Spinal cord (tissue), 10 donors: ENCODE results near the gene FAT4. TPM values are rescaled to one million over a fixed set of nuclear protein-coding genes. Genes with fewer than 3 reads are reported as not detected.

Experiments
- DNase-seq, 6 donors: peaks; one replicate each; pipeline versions ENCODE4 v3.0.0 to v3.0.0-alpha.2; 2013 to 2015; ENCODE audit warnings: low spot score in 6 of 6, low read depth in 4 of 6
- H3K27ac ChIP-seq: one replicate; pipeline ENCODE4 v1.5.1; 2013; ENCODE audit warnings: low read depth, low read length, control low read depth
- H3K27me3 ChIP-seq: one replicate; pipeline ENCODE4 v1.6.1; 2013; ENCODE audit warnings: low read length; ENCODE audit not compliant: control insufficient read depth, insufficient read depth
- H3K36me3 ChIP-seq: one replicate; pipeline ENCODE4 v1.6.1; 2013; ENCODE audit warnings: low read length; ENCODE audit not compliant: control insufficient read depth, insufficient read depth
- H3K4me1 ChIP-seq: one replicate; pipeline ENCODE4 v1.6.1; 2013; ENCODE audit warnings: low read length; ENCODE audit not compliant: control insufficient read depth, insufficient read depth
- H3K4me3 ChIP-seq: one replicate; pipeline ENCODE4 v1.5.1; 2013; ENCODE audit warnings: low read depth, low read length, control low read depth
- H3K9me3 ChIP-seq: one replicate; pipeline ENCODE4 v1.6.1; 2013; ENCODE audit warnings: low read length; ENCODE audit not compliant: control insufficient read depth, insufficient read depth
- WGBS: methylation state at CpG from one replicate; pipeline ENCODE4 v1.1.5; 2013; ENCODE audit warnings: missing lambda C conversion rate; ENCODE audit not compliant: insufficient coverage; 5-methylcytosine and 5-hydroxymethylcytosine counted together
- polyA plus RNA-seq, 2 donors: library from polyadenylated mRNA; unstranded; fragments of 120-200 nt; gene quantifications; one replicate each; pipeline ENCODE4 v1.2.1, GENCODE V29; 2013; ENCODE audit not compliant: insufficient read length in 2 of 2
- total RNA-seq, 2 donors: library from RNA; depleted of rRNA in 1 of 2; stranded (reverse); fragments of 120-200 nt in 1 of 2; fragments of >200 nt in 1 of 2; gene quantifications; one replicate each; pipeline versions ENCODE4 v1.2.3 to v1.2.4, GENCODE V29; 2013 to 2014
- donor health status: healthy.

The FAT4 gene
- total and polyA plus RNA-seq, 4 donors: 14.3 to 85.5 (median 45.8) TPM

DNA sequence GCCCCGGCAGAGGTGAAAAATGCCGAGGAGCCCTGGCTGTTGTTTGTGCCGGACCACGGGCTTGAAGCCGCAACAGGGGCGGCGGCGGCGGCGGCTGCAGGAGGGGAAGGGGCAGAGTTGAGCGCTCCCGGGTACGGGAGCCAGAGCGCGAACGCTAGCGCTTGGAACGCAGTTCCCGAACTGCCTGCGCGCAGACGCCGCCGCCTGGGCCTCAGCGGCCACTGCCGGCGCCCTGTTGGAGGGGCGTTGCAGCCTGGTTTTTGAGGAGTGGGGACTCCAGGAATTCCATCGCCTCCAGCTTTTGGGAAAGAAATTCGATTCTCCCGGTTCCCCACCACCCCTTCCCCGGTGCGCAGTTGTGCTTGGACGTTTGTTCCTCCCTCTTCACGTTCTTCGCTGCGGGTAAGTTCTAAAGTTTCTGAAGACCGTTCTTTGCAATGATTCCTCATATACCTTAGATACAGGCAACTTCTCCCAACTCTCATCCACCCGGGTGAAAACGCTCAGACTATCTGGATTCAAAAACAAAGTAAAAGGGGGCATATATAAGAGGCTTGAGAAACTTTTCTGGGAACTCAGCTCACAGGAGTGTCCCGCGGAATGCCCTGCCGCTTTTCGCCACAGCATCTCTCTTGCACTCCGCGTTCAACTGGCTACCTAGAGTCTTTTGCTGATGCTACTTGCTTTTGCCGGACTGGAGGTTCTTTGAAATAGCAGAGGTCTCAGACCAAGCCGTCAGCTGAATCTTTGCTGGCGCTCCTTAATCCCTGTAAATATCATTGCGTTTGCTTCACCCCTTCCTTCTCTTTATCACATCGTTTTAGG, 1.0 kb downstream of the FAT4 start:
- Histone ChIP-seq H3K36me3 (peaks cover 8% of the 10 kb centered on the region), H3K4me3 (peak overlapping the region; percentile 99), H3K27me3 (no peaks in the 10 kb centered on the region), H3K27ac (peak overlapping the region; percentile 96), H3K4me1 (peaks cover 26% of the 10 kb centered on the region), H3K9me3 (no peaks in the 10 kb centered on the region)
- WGBS: under 1% methylated on average over 46 of the region's 51 CpGs
- peak in 3 of 6 donors; percentile 51 to 90 (median 87) for DNase-seq

DNA sequence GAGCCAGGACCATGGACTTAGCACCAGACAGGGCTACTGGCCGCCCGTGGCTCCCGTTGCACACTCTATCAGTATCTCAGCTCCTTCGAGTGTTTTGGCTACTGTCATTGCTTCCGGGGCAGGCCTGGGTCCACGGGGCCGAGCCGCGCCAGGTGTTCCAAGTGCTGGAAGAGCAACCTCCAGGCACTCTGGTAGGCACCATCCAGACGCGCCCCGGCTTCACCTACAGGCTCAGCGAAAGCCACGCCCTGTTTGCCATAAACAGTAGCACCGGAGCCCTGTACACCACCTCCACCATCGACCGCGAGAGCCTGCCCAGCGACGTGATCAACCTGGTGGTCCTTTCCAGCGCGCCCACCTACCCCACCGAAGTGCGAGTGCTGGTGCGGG, 1.6 kb downstream of the FAT4 start:
- H3K27me3 ChIP-seq: no peaks in the 10 kb centered on the region
- DNase-seq: peak in 2 of 6 donors; percentile 52 to 70
- H3K9me3 ChIP-seq: no peaks in the 10 kb centered on the region
- H3K36me3 ChIP-seq: peaks cover 8% of the 10 kb centered on the region
- peak overlapping the region; percentile 96 for H3K27ac ChIP-seq
- peak overlapping the region; percentile 99 for H3K4me3 ChIP-seq
- H3K4me1 ChIP-seq: peaks cover 26% of the 10 kb centered on the region
- under 1% methylated on average over 25 of the region's 25 CpGs for WGBS

DNA sequence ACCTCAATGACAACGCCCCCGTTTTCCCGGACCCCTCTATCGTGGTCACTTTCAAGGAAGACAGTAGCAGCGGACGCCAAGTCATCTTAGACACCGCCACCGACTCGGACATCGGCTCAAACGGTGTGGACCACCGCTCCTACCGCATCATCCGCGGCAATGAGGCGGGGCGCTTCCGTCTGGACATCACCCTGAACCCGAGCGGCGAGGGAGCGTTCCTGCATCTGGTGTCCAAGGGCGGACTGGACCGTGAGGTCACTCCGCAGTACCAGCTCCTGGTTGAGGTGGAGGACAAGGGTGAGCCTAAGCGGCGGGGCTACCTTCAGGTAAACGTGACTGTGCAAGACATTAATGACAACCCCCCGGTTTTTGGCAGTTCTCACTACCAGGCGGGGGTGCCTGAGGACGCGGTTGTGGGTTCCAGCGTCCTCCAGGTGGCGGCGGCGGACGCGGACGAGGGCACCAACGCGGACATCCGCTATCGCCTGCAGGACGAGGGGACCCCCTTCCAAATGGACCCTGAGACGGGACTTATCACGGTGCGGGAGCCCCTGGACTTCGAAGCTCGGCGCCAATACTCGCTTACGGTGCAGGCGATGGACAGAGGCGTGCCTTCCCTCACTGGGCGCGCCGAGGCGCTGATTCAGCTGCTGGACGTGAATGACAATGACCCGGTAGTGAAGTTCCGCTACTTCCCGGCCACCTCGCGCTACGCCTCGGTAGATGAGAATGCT, 2.2 kb downstream of the FAT4 start:
- H3K9me3 ChIP-seq: no peaks in the 10 kb centered on the region
- peak in 3 of 6 donors; percentile 39 to 83 (median 71) for DNase-seq
- no peaks in the 10 kb centered on the region for H3K27me3 ChIP-seq
- peak overlapping the region; percentile 96 for H3K27ac ChIP-seq
- H3K4me3 ChIP-seq: peak overlapping the region; percentile 99
- peaks cover 8% of the 10 kb centered on the region for H3K36me3 ChIP-seq
- under 1% methylated on average over 66 of the region's 66 CpGs for WGBS
- H3K4me1 ChIP-seq: peaks cover 26% of the 10 kb centered on the region

DNA sequence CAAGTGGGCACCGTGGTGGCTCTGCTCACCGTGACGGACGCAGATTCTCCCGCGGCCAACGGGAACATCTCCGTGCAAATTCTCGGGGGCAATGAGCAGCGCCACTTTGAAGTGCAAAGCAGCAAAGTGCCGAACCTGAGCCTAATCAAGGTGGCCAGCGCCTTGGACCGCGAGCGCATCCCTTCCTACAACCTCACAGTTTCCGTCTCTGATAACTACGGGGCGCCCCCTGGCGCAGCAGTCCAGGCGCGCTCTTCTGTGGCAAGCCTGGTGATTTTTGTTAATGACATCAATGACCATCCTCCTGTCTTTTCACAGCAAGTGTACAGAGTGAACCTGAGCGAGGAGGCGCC, 2.7 kb downstream of the FAT4 start:
- peak overlapping the region; percentile 99 for H3K4me3 ChIP-seq
- peaks cover 8% of the 10 kb centered on the region for H3K36me3 ChIP-seq
- peak overlapping the region; percentile 96 for H3K27ac ChIP-seq
- H3K27me3 ChIP-seq: no peaks in the 10 kb centered on the region
- WGBS: 1% methylated on average over 23 of the region's 23 CpGs
- no peaks in the 10 kb centered on the region for H3K9me3 ChIP-seq
- peak in 3 of 6 donors; percentile 35 to 91 (median 81) for DNase-seq
- H3K4me1 ChIP-seq: peaks cover 26% of the 10 kb centered on the region

DNA sequence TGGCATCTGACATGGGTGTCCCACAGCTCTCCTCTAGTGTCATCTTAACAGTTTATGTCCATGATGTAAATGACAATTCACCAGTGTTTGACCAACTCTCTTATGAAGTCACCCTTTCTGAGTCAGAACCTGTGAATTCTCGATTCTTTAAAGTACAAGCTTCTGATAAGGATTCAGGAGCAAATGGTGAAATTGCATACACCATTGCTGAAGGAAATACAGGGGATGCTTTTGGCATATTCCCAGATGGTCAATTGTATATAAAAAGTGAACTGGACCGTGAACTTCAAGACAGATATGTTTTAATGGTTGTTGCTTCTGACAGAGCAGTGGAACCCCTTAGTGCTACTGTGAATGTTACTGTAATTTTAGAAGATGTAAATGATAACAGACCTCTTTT, 4.6 kb downstream of the FAT4 start:
- WGBS: 63% methylated on average over 1 of the region's 2 CpGs
- H3K4me1 ChIP-seq: peaks cover 23% of the 10 kb centered on the region
- H3K27ac ChIP-seq: no peak overlapping the region
- H3K27me3 ChIP-seq: no peaks in the 10 kb centered on the region
- peak overlapping the region; percentile 11 for H3K4me3 ChIP-seq
- H3K9me3 ChIP-seq: no peaks in the 10 kb centered on the region
- DNase-seq: no peak
- H3K36me3 ChIP-seq: peaks cover 8% of the 10 kb centered on the region

DNA sequence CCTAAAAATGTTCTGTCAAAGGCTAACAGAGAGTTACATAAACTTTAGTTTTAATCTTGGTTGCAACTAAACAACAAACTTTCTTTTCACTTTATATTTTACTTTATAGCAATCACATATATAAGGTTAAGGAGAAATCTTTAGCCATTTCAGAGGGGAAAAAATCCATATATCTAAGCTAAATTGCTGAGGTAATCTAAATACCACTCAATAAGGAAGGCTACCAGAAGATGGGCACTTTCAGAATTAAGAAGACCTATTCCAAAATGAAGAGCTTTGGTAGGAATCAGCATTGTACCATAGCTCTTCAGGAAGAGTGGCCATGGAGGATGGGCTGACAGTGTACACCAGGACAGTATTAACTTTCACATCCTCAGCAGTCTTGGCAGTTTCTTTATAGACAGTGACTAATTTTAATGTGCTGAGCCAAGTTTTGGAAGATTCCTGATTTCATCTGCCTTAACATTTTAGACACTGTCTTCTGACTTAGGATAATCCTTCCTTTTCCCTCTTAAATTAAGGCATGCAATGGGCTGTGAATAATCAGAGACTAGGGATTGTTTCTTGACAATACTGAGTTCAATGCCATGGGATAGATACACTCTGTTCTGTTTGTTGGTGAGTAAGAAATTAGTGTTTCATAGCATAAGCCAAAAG, 7.1 kb downstream of the FAT4 start:
- peak in 2 of 6 donors; percentile 50 to 72 for DNase-seq
- Histone ChIP-seq H3K36me3 (peaks cover 4% of the 10 kb centered on the region), H3K4me3 (peak overlapping the region; percentile 22), H3K27ac (peak overlapping the region; percentile 12), H3K9me3 (no peaks in the 10 kb centered on the region), H3K27me3 (no peaks in the 10 kb centered on the region), H3K4me1 (peaks cover 14% of the 10 kb centered on the region)

DNA sequence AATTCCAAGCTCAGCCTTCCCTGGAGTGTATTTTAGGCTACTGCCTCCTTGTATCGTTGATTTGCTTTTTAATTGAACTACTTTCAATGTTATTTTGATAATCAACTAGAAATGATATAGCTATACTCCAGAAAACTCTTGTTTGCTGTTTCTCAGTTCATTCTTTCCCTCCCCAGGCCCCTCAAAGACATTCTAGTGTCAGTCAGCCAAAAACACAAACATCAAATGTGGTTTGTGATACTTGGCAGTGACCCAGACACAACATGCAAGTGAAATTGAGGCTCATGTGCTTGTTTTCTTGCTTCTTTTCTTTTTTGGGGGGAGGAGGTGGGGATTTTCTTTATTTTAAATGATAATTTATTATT, 7.6 kb downstream of the FAT4 start:
- H3K27me3 ChIP-seq: no peaks in the 10 kb centered on the region
- WGBS: no CpG with 5 or more reads among the region's 1 CpG
- H3K4me3 ChIP-seq: peak overlapping the region; percentile 22
- peaks cover 9% of the 10 kb centered on the region for H3K4me1 ChIP-seq
- H3K36me3 ChIP-seq: no peaks in the 10 kb centered on the region
- DNase-seq: peak in 3 of 6 donors; percentile 36 to 84 (median 72)
- H3K27ac ChIP-seq: no peak overlapping the region
- no peaks in the 10 kb centered on the region for H3K9me3 ChIP-seq

DNA sequence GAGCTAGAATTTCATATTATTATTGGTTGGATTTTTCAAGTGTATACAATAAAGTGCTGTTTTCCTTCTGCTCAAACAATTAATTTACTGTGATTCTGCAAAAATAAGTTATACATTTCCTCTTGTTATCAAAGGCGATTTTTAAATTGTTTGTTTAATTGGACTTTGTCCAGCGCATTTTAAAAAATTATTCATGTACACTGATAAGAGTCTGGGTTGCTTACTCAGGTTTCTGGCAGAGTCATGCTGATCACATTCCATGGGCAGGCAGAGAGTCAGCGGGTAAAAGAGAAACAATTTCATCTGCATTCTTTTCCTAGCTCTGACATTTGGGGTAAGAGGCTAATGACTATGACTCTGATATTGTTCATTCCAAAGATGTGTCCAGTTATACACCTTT, 8.9 kb downstream of the FAT4 start:
- H3K27ac ChIP-seq: no peak overlapping the region
- H3K4me3 ChIP-seq: no peak overlapping the region
- peak in 2 of 6 donors; percentile 35 to 63 for DNase-seq
- H3K9me3 ChIP-seq: no peaks in the 10 kb centered on the region
- no peaks in the 10 kb centered on the region for H3K36me3 ChIP-seq
- no CpG with 5 or more reads among the region's 3 CpGs for WGBS
- no peaks in the 10 kb centered on the region for H3K4me1 ChIP-seq
- H3K27me3 ChIP-seq: no peaks in the 10 kb centered on the region

DNA sequence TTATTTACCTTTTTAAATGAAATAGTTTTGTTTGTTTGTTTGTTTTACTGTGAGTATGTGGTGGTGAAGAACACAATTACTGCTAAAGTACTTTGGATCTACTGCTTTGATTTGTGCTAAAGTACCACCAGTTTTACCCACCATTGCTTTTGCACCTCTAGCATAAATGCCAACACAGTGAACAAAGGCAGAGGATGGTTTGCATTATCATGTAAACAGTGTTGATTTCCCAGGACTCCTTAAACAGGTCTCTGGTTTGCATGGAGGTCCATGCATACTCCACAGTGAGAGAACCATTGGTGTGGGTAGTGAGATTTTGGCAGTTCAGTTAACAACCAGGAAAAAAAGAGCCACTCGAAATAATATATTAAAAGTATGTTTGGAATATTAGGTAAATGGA, 11.0 kb downstream of the FAT4 start:
- DNase-seq: no peak
- no CpG with 5 or more reads among the region's 1 CpG for WGBS
- Histone ChIP-seq H3K36me3 (no peaks in the 10 kb centered on the region), H3K4me3 (no peak overlapping the region), H3K27ac (no peak overlapping the region), H3K9me3 (no peaks in the 10 kb centered on the region), H3K4me1 (no peaks in the 10 kb centered on the region), H3K27me3 (no peaks in the 10 kb centered on the region)
